HEK293 (cell line): ENCODE data around the gene PRELID1.

ENCODE experiments used
- CTCF ChIA-PET: fragments of 350-600 bp; formaldehyde crosslinking; extraction: SDS; loops from one replicate; lab custom pipeline; 2021; ENCODE audit warnings: antibody characterized with exemption; lab: Yijun Ruan, JAX
- POLR2A ChIA-PET: fragments of 300-600 bp; formaldehyde crosslinking; extraction: SDS; loops from one replicate; lab custom pipeline; 2020; ENCODE audit warnings: antibody characterized with exemption, inconsistent platforms; lab: Yijun Ruan, JAX
- H3K27ac ChIP-seq: fragments of 200-500 bp; sonication (Bioruptor generic); 2 replicates; pipeline ENCODE4 v1.5.1; 2014; ENCODE audit warnings: low read depth, low read length, control low read depth, inconsistent platforms; ENCODE audit errors: extremely low read depth
- H3K36me3 ChIP-seq, 2 experiments: fragments of 200-500 bp in 1 of 2; sonication (Bioruptor generic) in 1 of 2; 1 replicate in 1 of 2; 2 replicates in 1 of 2; pipeline ENCODE4 v1.5.1; 2014 to 2017; ENCODE audit warnings: inconsistent platforms in 2 of 2, low read length in 2 of 2; ENCODE audit not compliant: control insufficient read depth in 2 of 2, insufficient read depth in 1 of 2
- H3K4me1 ChIP-seq: fragments of 200-500 bp; sonication (Bioruptor generic); 2 replicates; pipeline ENCODE4 v1.5.1; 2014; ENCODE audit warnings: mild to moderate bottlenecking, low read length, inconsistent platforms; ENCODE audit not compliant: control insufficient read depth, insufficient read depth
- H3K4me3 ChIP-seq: 2 replicates; pipeline ENCODE4 v1.5.1; 2011; ENCODE audit warnings: low read depth, mild to moderate bottlenecking, control low read depth, low read length, moderate library complexity
- H3K9me3 ChIP-seq: fragments of 200-500 bp; sonication (Bioruptor generic); 2 replicates; pipeline ENCODE4 v1.5.1; 2014; ENCODE audit warnings: low read depth, low read length, inconsistent platforms; ENCODE audit not compliant: control insufficient read depth, insufficient read depth
- ATF2 ChIP-seq: fragments of 450-650 bp; formaldehyde crosslinking; IDR thresholded peaks from 2 replicates; pipeline ENCODE4 v1.5.1; 2016; ENCODE audit warnings: missing biosample characterization, missing genetic modification characterization, low read depth
- BCL11B ChIP-seq: fragments of 450-650 bp; formaldehyde crosslinking; IDR thresholded peaks from 2 replicates; pipeline ENCODE4 v1.5.1; 2016; ENCODE audit warnings: low read depth, missing biosample characterization, missing genetic modification characterization
- CTCF ChIP-seq: fragments of 450-650 bp; formaldehyde crosslinking; IDR thresholded peaks from 2 replicates; pipeline ENCODE4 v1.5.1; 2016; ENCODE audit warnings: missing biosample characterization, missing genetic modification characterization
- GLIS1 ChIP-seq: fragments of 450-650 bp; formaldehyde crosslinking; IDR thresholded peaks from 2 replicates; pipeline ENCODE4 v1.5.1; 2016; ENCODE audit warnings: missing biosample characterization, missing genetic modification characterization
- REST ChIP-seq: fragments of 450-650 bp; formaldehyde crosslinking; IDR thresholded peaks from 2 replicates; pipeline ENCODE4 v1.5.1; 2016; ENCODE audit warnings: missing biosample characterization, missing genetic modification characterization
- SCRT1 ChIP-seq: fragments of 450-650 bp; formaldehyde crosslinking; IDR thresholded peaks from 2 replicates; pipeline ENCODE4 v1.5.1; 2016; ENCODE audit warnings: missing biosample characterization, missing genetic modification characterization, borderline replicate concordance
- SP7 ChIP-seq: fragments of 450-650 bp; formaldehyde crosslinking; IDR thresholded peaks from 2 replicates; pipeline ENCODE4 v1.5.1; 2016; ENCODE audit warnings: missing biosample characterization, missing genetic modification characterization
- ZBTB17 ChIP-seq: fragments of 450-650 bp; formaldehyde crosslinking; IDR thresholded peaks from 2 replicates; pipeline ENCODE4 v1.5.1; 2016; ENCODE audit warnings: missing biosample characterization, missing genetic modification characterization
- ZBTB48 ChIP-seq: fragments of 450-650 bp; formaldehyde crosslinking; IDR thresholded peaks from 2 replicates; pipeline ENCODE4 v1.5.1; 2016; ENCODE audit warnings: missing biosample characterization, missing genetic modification characterization
- ZIC2 ChIP-seq: fragments of 450-650 bp; formaldehyde crosslinking; IDR thresholded peaks from 2 replicates; pipeline ENCODE4 v1.5.1; 2016; ENCODE audit warnings: missing biosample characterization, missing genetic modification characterization
- ZNF140 ChIP-seq: fragments of 450-650 bp; formaldehyde crosslinking; IDR thresholded peaks from 2 replicates; pipeline ENCODE4 v1.5.1; 2016; ENCODE audit warnings: missing biosample characterization, missing genetic modification characterization
- ZNF157 ChIP-seq: fragments of 450-650 bp; formaldehyde crosslinking; IDR thresholded peaks from 2 replicates; pipeline ENCODE4 v1.5.1; 2016; ENCODE audit warnings: missing biosample characterization, missing genetic modification characterization
- ZNF23 ChIP-seq: fragments of 450-650 bp; formaldehyde crosslinking; IDR thresholded peaks from 2 replicates; pipeline ENCODE4 v1.5.1; 2016; ENCODE audit warnings: missing biosample characterization, missing genetic modification characterization, borderline replicate concordance
- ZNF292 ChIP-seq: fragments of 450-650 bp; formaldehyde crosslinking; IDR thresholded peaks from 2 replicates; pipeline ENCODE4 v1.5.1; 2016; ENCODE audit warnings: low read depth, missing biosample characterization, missing genetic modification characterization, borderline replicate concordance
- ZNF341 ChIP-seq: fragments of 450-650 bp; formaldehyde crosslinking; IDR thresholded peaks from 2 replicates; pipeline ENCODE4; 2016; ENCODE audit warnings: low read depth, missing biosample characterization, missing genetic modification characterization
- ZNF362 ChIP-seq: fragments of 450-650 bp; formaldehyde crosslinking; IDR thresholded peaks from 2 replicates; pipeline ENCODE4 v1.5.1; 2016; ENCODE audit warnings: missing biosample characterization, missing genetic modification characterization
- ZNF510 ChIP-seq: fragments of 450-650 bp; formaldehyde crosslinking; IDR thresholded peaks from 2 replicates; pipeline ENCODE4 v1.5.1; 2018; ENCODE audit warnings: mild to moderate bottlenecking, missing genetic modification characterization, missing biosample characterization; ENCODE audit not compliant: insufficient replicate concordance
- ZNF521 ChIP-seq: fragments of 450-650 bp; formaldehyde crosslinking; IDR thresholded peaks from 2 replicates; pipeline ENCODE4 v1.5.1; 2017; ENCODE audit warnings: missing biosample characterization, mild to moderate bottlenecking, missing genetic modification characterization
- ZNF555 ChIP-seq: fragments of 450-650 bp; formaldehyde crosslinking; conservative IDR thresholded peaks from 2 replicates; pipeline ENCODE4 v1.5.1; 2017; ENCODE audit warnings: missing biosample characterization, mild to moderate bottlenecking, missing genetic modification characterization, inconsistent platforms
- ZNF623 ChIP-seq: fragments of 450-650 bp; formaldehyde crosslinking; IDR thresholded peaks from 2 replicates; pipeline ENCODE4 v1.5.1; 2016; ENCODE audit warnings: missing biosample characterization, missing genetic modification characterization
- ZNF791 ChIP-seq: fragments of 450-650 bp; formaldehyde crosslinking; IDR thresholded peaks from 2 replicates; pipeline ENCODE4 v1.5.1; 2016; ENCODE audit warnings: missing biosample characterization, missing genetic modification characterization

Gene PRELID1

GRCh38 chr5:177309351-177310191, 6.0 kb downstream of the PRELID1 start (continued):
- TF ChIP-seq CTCF, result peak; percentile 90

- POLR2A ChIA-PET, result interaction anchor here (1.0 to 1.5 kb wide), 8 partner anchors 9 to 187 kb away, joined by 3 to 6 read pairs (median 4); partner anchors contain the start of genes GRK6, LMAN2 and PDLIM7
- TF ChIP-seq BCL11B (tag by site-specific recombination) (0 out of 2 replicates have a peak, but pooled peaks have one; percentile 31), ZNF140 (no peak)
- TF ChIP-seq, all 188 proteins: peak for 1
- H3K27ac ChIP-seq, result no peak overlapping the region
- H3K36me3 ChIP-seq, result peaks cover under 1 to 42% of the 10 kb centered on the region in 2 experiments; a peak in 2 of 3 replicates
- CTCF ChIA-PET, result interaction anchor here (0.6 to 3.3 kb wide), 40 partner anchors 8 to 680 kb away, joined by 3 to 23 read pairs (median 5); partner anchors contain the start of genes EIF4E1B, LMAN2 and PDLIM7
- peaks cover 7% of the 10 kb centered on the region for H3K4me1 ChIP-seq
- no peaks in the 10 kb centered on the region for H3K9me3 ChIP-seq
- no peak overlapping the region for H3K4me3 ChIP-seq
These were observed 6.7 kb downstream of the PRELID1 start for GRCh38 chr5:177310332-177310731.

- no peak overlapping the region for H3K27ac ChIP-seq
- H3K36me3 ChIP-seq, result peaks cover 0 to 37% of the 10 kb centered on the region in 2 experiments; a peak in 1 of 3 replicates
- no peak for TF ChIP-seq ATF2 (tag by site-specific recombination)
- TF ChIP-seq ZNF23, result no peak
- no peak for TF ChIP-seq ZNF791 (tag by site-specific recombination)
- TF ChIP-seq ZNF341 (tag by site-specific recombination), result peak; percentile 88
- TF ChIP-seq SP7 (tag by site-specific recombination), result no peak
- TF ChIP-seq ZNF510 (tag by site-specific recombination), result no peak
- TF ChIP-seq REST (tag by site-specific recombination), result no peak
- 0 out of 2 replicates have a peak, but pooled peaks have one; percentile 19 for TF ChIP-seq SCRT1 (tag by site-specific recombination)
- no peak for TF ChIP-seq ZNF362 (tag by site-specific recombination)
- peak; percentile 48 for TF ChIP-seq ZNF623 (tag by site-specific recombination)
- no peak for TF ChIP-seq ZNF157
- no peak for TF ChIP-seq ZBTB48
- no peak for TF ChIP-seq ZNF292 (tag by site-specific recombination)
- peak; percentile 46 for TF ChIP-seq ZIC2 (tag by site-specific recombination)
- TF ChIP-seq ZNF521 (tag by site-specific recombination), result no peak
- peak; percentile 57 for TF ChIP-seq ZBTB17 (tag by site-specific recombination)
- TF ChIP-seq ZNF555 (tag by site-specific recombination), result no peak
- 0 out of 2 replicates have a peak, but pooled peaks have one; percentile 6 for TF ChIP-seq GLIS1
These were observed 7.3 kb downstream of the PRELID1 start for GRCh38 chr5:177310757-177311391.

More at GRCh38 chr5:177310757-177311391, 7.3 kb downstream of the PRELID1 start:
- no peaks in the 10 kb centered on the region for H3K9me3 ChIP-seq
- CTCF ChIA-PET, result interaction anchor here (0.5 to 3.3 kb wide), 27 partner anchors 8 to 650 kb away, joined by 3 to 23 read pairs (median 4); no protein-coding TSS in a partner anchor
- peaks cover 5% of the 10 kb centered on the region for H3K4me1 ChIP-seq
- H3K4me3 ChIP-seq, result peak overlapping the region; percentile 86
- POLR2A ChIA-PET, result interaction anchor here (1.3 to 2.4 kb wide), 7 partner anchors 7 to 186 kb away, joined by 5 to 12 read pairs (median 10); partner anchors contain the start of genes LMAN2, PDLIM7, PRELID1 and RAB24
